GM12864 (cell line): ENCODE data around the gene TNFRSF21.

ENCODE experiments used
- DNase-seq: peaks from one replicate; pipeline ENCODE4 v3.0.0-alpha.2; 2011; ENCODE audit warnings: low read depth
- H3K4me3 ChIP-seq: 2 replicates; pipeline ENCODE4 v1.5.1; 2011; ENCODE audit warnings: mild to moderate bottlenecking, low read depth, low read length, control low read depth
- CTCF ChIP-seq: IDR thresholded peaks from 2 replicates; pipeline ENCODE4 v1.5.1; 2011; ENCODE audit warnings: low read depth, mild to moderate bottlenecking, moderate library complexity, low read length, control low read depth, inconsistent platforms; ENCODE audit errors: missing control alignments

TNFRSF21 gene

GRCh38 chr6:47256361-47256760 lies 53.3 kb downstream of the TNFRSF21 start:
- TF ChIP-seq CTCF, result no peak
- no peak overlapping the region for H3K4me3 ChIP-seq
- DNase-seq, result no peak

- no peak for DNase-seq
- no peak overlapping the region for H3K4me3 ChIP-seq
- no peak for TF ChIP-seq CTCF
Measured at GRCh38 chr6:47254906-47255305, 54.8 kb downstream of the TNFRSF21 start.

GRCh38 chr6:47254051-47254450 lies 55.7 kb downstream of the TNFRSF21 start:
- DNase-seq, result no peak
- H3K4me3 ChIP-seq, result no peak overlapping the region
- TF ChIP-seq CTCF, result no peak

- H3K4me3 ChIP-seq, result no peak overlapping the region
- no peak for DNase-seq
- TF ChIP-seq CTCF, result no peak
Measured at GRCh38 chr6:47253136-47253535, 56.6 kb downstream of the TNFRSF21 start.

GRCh38 chr6:47252633-47253032 lies 57.1 kb downstream of the TNFRSF21 start:
- TF ChIP-seq CTCF, result no peak
- no peak overlapping the region for H3K4me3 ChIP-seq
- no peak for DNase-seq

- H3K4me3 ChIP-seq, result no peak overlapping the region
- no peak for TF ChIP-seq CTCF
- no peak for DNase-seq
Measured at GRCh38 chr6:47251396-47251795, 58.3 kb downstream of the TNFRSF21 start.

- no peak for DNase-seq
- TF ChIP-seq CTCF, result no peak
- no peak overlapping the region for H3K4me3 ChIP-seq
Measured at GRCh38 chr6:47250302-47250701, 59.4 kb downstream of the TNFRSF21 start.
